ENCODE results near the gene ABCG1.
"Not testable (repeated sequence)": the region's sequence is repeated elsewhere in the genome, so short reads cannot be mapped to it uniquely, and the experiment has no call there.

ABCG1 gene

GRCh38 chr21:42218836-42219605 lies at the start of gene ABCG1:
Gene ABCG1 (plus strand): TSS chr21:42219140. CDS start chr21:42219263, 123 bp downstream.
- DNase-seq: peak in 30 of 56 donors; percentile 16 to 75 (median 42)

- DNase-seq: no peak
These were observed 49.2 kb upstream of the ABCG1 start for GRCh38 chr21:42169758-42170157.

DNA sequence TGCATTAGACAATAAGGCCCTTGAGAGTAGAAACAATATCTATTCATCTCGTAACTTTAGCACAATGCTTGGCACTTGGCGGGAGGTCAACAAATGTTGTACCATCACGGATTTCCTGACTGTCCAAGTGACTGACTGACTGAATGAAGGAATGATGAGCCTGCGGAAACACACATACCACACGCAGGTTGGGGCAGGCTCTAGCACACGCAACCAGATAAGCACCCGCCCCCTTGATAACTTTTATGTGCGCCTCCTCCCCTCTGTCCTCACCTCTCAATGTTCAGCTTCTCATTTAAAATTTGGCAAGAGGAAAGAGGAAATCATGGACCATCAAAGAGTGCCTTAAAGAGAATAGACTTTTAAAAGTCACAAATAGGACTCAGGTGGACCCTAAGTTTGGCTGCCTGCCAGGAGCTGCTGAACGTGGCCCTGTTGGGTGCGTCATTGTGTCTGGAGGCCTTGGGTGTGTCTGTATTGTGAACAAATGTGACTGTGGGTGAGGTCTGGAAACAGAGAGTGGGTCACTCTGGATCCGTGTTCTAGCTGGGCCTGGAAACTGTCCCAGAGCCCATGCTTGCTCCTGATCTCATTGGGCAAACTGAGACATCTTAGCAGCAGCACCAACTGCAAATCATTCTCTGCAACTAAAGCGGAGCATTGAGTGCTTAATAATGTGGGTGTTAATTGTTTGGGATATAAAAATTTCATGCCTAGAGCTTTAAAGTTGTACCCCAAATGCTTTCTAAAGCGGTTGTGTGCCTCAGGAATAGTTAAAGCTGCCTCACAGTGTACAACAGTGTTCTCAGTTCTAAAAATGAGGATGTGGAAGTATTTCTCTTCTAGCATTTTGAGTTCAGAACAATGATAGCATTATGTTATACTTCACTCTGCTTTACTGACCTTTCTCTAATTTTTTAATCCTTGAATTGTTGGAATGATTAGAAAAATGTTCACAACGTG lies 47.6 kb upstream of the ABCG1 start:
- DNase-seq: peak in 36 of 56 donors; percentile 22 to 89 (median 61)

GRCh38 chr21:42172596-42173483 lies 46.1 kb upstream of the ABCG1 start:
- DNase-seq: no peak

GRCh38 chr21:42174173-42174572 lies 44.8 kb upstream of the ABCG1 start:
- peak in 2 of 56 donors; percentile 38 to 45 for DNase-seq

DNA sequence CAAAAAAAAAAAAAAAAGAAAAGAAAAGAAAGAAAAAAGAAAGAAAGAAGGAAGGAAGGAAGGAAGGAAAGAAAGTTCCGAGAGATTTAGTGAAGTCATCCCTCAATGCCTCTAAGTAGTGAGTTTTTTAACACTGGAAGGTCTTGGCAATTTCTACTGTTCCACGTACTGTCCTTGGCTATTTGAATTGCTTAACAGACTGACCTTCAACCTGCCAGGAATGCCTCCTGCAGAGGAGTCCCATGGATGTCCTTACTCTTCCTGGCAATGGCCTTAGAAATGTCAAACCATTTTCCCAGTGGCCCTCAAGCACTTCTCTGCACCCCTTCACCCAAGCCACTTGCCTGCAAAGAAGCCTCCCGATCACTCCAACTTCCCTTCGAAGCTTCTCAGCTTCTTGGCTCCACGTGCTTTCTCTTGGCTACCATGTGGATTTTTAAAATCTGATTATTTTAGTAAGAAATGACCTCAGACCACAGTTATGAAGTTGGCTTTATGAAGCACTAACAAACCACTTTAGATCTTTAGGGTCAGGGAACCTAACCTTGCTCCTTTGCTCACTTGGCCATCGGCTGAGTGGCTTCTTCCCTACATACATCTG lies 43.7 kb upstream of the ABCG1 start:
- DNase-seq: no peak

- DNase-seq: peak in 1 of 56 donors; percentile 14
These were observed 42.1 kb upstream of the ABCG1 start for GRCh38 chr21:42176859-42177258.

DNA sequence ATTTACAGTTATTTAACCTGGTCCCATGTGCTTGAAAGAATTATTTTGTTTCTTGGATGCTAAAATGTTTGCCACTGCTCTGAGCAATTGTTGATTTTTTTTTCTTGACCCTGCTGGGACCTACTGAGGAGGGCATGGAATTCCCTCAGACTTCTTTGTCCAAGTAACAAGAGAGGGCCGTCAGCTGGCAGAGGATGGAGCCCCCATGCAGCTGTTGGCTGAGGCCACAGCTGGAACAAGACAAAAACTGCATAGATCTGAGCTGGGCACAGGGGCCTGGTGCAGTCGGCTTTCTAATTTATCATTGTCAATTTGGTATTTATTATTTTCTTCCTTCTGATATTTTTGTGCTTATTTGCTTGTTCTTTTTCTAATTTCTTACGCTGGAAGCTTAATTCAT lies 39.6 kb upstream of the ABCG1 start:
- DNase-seq: peak in 11 of 56 donors; percentile 16 to 65 (median 39)

GRCh38 chr21:42180001-42180400 lies 38.9 kb upstream of the ABCG1 start:
- DNase-seq: not testable (repeated sequence)

DNA sequence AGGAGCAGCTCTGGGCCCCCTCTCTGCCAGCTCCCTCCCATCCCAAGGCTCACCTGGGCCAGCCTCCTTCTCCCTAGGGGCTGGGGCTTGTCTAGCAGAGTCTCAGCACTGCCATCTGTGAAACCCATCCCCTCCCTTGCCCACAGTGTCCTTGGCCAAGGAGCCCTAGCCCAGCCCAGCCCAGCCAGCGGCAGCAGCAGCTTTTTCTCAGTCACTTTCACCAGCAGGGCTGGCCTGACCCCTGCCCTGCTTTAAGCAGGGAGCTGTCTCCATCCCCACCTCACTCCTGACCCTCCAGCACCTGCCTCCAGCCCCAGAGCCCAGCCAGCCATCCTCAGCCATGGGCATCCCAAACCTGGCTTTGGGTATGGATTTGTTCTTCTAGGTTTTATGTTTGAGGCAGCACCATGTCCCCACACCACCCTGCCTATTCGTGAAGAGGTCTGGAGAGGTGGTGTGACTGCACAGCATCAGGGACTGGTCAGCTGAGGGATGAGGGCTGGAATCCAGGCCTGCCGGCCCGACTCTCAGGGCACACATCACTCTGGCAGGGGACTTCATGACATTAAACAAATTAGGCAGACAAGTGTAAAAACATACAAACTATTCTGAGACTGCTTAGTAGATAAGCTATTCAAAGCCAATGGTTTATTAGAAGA lies 36.1 kb upstream of the ABCG1 start:
- no peak for DNase-seq

GRCh38 chr21:42183374-42184266 lies 35.3 kb upstream of the ABCG1 start:
- DNase-seq: no peak

GRCh38 chr21:42186591-42186990 lies 32.3 kb upstream of the ABCG1 start:
- no peak for DNase-seq

- peak in 11 of 56 donors; percentile 11 to 55 (median 23) for DNase-seq
These were observed 30.8 kb upstream of the ABCG1 start for GRCh38 chr21:42187976-42188653.

DNA sequence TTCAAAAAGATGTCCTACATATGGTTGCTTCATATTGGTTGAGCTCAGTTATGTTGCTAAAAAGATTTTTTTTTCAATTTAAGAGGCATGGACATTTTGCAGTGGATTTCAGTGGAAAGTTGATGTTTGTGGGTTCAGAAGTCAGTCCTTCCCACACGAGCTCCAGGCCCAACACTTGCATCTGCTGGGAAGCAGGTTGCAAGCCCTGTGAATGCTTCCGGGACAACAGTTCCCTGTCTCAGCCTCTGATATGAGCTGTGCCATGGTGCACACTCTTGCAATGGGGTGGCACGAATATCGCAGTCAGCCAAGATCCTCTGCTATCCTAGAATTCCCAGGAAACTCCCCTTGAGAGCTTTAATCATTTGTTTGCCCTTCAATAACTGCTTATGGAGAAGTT lies 30.3 kb upstream of the ABCG1 start:
- DNase-seq: no peak

- no peak for DNase-seq
These were observed 29.5 kb upstream of the ABCG1 start for GRCh38 chr21:42189431-42189830.

- DNase-seq: peak in 1 of 56 donors; percentile 29
These were observed 29.0 kb upstream of the ABCG1 start for GRCh38 chr21:42189860-42190485.

GRCh38 chr21:42190486-42190863 lies 28.5 kb upstream of the ABCG1 start:
- peak in 39 of 56 donors; percentile 12 to 87 (median 54) for DNase-seq

DNA sequence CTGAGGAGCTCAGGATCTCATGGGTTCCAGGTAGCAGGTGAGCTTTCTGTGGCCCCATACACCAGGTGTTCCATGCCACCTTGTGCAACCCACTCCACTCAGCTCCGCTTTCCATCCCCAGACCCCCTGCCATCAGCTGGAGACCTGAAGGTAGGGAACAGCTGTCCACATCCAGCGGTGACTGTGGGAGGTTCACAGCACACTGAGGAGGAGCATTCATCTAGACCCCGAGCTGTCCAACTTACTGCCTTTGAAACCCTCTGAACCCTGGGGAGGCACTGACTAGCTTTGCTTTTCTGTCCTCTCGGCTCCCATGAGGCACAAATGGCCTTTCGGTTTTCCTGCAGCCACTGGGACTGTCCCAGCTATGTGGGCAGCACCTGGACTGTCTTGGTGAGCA lies 27.9 kb upstream of the ABCG1 start:
- DNase-seq: no peak

Data from amygdala (tissue), 56 donors.